ENCODE data around the gene ACTMAP. TPM values are rescaled to one million over a fixed set of nuclear protein-coding genes. Genes with fewer than 3 reads are reported as not detected.

ACTMAP gene
- total and polyA plus RNA-seq, 2 of the 8 experiments (the other 6 are each of a cell fraction or from before 2014, with no cell fraction given): 24.1 to 26.5 TPM

DNA sequence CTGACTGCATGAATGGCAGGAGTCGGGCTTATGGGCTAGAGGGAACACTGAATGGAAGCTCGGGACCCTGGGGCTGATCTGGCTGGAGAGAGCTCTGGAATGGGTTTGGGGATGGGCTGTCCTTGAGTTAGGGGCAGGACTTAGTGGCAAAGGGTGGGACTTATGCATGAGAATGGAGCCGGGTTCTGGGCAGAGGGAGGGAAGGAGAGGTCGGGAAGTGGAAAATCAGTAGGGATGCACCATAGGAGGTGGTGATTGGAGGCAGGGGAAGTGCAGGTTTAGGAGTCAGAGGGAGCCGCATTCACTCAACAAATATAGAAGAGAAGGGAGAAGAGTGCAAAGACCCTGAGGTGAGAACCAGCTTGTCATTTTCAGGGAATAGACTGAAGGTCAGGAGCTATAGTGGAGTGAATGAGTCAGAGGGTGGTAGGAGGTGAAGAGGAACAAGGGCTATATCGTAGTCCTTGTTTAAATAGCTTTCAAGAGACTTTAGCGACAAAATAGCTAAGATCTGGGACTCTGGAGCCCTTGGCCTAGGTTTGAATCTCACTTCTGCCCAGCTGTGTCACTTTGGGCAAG lies 28.5 kb upstream of the ACTMAP start (continued):
- TF ChIP-seq EP300 (IDR thresholded peaks at IDR 0.05; ENCODE audit: borderline replicate concordance in 1 of 2, low read depth in 2 of 2, low read length in 2 of 2) (no peak), TBP (IDR thresholded peaks at IDR 0.05; ENCODE audit: low read depth, low read length) (no peak), BCL11A (IDR thresholded peaks at IDR 0.05; ENCODE audit: low read depth in 2 of 2, low read length in 2 of 2) (no peak), EZH2 (IDR thresholded peaks at IDR 0.05; ENCODE audit: low read depth, low read length, severe bottlenecking) (no peak), JUND (IDR thresholded peaks at IDR 0.05; ENCODE audit: low read length) (no peak), BACH1 (IDR thresholded peaks at IDR 0.05; ENCODE audit: low read length) (no peak), SIRT6 (IDR thresholded peaks at IDR 0.05; ENCODE audit: low read length) (no peak), SAP30 (IDR thresholded peaks at IDR 0.05; ENCODE audit: insufficient read depth, insufficient replicate concordance, low read length) (no peak)
- TF ChIP-seq, protein P1, sequence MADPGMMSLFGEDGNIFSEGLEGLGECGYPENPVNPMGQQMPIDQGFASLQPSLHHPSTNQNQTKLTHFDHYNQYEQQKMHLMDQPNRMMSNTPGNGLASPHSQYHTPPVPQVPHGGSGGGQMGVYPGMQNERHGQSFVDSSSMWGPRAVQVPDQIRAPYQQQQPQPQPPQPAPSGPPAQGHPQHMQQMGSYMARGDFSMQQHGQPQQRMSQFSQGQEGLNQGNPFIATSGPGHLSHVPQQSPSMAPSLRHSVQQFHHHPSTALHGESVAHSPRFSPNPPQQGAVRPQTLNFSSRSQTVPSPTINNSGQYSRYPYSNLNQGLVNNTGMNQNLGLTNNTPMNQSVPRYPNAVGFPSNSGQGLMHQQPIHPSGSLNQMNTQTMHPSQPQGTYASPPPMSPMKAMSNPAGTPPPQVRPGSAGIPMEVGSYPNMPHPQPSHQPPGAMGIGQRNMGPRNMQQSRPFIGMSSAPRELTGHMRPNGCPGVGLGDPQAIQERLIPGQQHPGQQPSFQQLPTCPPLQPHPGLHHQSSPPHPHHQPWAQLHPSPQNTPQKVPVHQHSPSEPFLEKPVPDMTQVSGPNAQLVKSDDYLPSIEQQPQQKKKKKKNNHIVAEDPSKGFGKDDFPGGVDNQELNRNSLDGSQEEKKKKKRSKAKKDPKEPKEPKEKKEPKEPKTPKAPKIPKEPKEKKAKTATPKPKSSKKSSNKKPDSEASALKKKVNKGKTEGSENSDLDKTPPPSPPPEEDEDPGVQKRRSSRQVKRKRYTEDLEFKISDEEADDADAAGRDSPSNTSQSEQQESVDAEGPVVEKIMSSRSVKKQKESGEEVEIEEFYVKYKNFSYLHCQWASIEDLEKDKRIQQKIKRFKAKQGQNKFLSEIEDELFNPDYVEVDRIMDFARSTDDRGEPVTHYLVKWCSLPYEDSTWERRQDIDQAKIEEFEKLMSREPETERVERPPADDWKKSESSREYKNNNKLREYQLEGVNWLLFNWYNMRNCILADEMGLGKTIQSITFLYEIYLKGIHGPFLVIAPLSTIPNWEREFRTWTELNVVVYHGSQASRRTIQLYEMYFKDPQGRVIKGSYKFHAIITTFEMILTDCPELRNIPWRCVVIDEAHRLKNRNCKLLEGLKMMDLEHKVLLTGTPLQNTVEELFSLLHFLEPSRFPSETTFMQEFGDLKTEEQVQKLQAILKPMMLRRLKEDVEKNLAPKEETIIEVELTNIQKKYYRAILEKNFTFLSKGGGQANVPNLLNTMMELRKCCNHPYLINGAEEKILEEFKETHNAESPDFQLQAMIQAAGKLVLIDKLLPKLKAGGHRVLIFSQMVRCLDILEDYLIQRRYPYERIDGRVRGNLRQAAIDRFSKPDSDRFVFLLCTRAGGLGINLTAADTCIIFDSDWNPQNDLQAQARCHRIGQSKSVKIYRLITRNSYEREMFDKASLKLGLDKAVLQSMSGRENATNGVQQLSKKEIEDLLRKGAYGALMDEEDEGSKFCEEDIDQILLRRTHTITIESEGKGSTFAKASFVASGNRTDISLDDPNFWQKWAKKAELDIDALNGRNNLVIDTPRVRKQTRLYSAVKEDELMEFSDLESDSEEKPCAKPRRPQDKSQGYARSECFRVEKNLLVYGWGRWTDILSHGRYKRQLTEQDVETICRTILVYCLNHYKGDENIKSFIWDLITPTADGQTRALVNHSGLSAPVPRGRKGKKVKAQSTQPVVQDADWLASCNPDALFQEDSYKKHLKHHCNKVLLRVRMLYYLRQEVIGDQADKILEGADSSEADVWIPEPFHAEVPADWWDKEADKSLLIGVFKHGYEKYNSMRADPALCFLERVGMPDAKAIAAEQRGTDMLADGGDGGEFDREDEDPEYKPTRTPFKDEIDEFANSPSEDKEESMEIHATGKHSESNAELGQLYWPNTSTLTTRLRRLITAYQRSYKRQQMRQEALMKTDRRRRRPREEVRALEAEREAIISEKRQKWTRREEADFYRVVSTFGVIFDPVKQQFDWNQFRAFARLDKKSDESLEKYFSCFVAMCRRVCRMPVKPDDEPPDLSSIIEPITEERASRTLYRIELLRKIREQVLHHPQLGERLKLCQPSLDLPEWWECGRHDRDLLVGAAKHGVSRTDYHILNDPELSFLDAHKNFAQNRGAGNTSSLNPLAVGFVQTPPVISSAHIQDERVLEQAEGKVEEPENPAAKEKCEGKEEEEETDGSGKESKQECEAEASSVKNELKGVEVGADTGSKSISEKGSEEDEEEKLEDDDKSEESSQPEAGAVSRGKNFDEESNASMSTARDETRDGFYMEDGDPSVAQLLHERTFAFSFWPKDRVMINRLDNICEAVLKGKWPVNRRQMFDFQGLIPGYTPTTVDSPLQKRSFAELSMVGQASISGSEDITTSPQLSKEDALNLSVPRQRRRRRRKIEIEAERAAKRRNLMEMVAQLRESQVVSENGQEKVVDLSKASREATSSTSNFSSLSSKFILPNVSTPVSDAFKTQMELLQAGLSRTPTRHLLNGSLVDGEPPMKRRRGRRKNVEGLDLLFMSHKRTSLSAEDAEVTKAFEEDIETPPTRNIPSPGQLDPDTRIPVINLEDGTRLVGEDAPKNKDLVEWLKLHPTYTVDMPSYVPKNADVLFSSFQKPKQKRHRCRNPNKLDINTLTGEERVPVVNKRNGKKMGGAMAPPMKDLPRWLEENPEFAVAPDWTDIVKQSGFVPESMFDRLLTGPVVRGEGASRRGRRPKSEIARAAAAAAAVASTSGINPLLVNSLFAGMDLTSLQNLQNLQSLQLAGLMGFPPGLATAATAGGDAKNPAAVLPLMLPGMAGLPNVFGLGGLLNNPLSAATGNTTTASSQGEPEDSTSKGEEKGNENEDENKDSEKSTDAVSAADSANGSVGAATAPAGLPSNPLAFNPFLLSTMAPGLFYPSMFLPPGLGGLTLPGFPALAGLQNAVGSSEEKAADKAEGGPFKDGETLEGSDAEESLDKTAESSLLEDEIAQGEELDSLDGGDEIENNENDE (IDR thresholded peaks at IDR 0.05; ENCODE audit: insufficient replicate concordance, low read length): no peak
- TF ChIP-seq, protein P2, sequence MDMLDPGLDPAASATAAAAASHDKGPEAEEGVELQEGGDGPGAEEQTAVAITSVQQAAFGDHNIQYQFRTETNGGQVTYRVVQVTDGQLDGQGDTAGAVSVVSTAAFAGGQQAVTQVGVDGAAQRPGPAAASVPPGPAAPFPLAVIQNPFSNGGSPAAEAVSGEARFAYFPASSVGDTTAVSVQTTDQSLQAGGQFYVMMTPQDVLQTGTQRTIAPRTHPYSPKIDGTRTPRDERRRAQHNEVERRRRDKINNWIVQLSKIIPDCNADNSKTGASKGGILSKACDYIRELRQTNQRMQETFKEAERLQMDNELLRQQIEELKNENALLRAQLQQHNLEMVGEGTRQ (IDR thresholded peaks at IDR 0.05; ENCODE audit: low read length): no peak

All from H1 (cell line).